EL (cell line): ENCODE measurements around the gene GNPNAT1.

Source experiments
- DNase-seq: peaks from one replicate; pipeline ENCODE4 v3.0.0-alpha.2; 2016

The GNPNAT1 gene

DNA sequence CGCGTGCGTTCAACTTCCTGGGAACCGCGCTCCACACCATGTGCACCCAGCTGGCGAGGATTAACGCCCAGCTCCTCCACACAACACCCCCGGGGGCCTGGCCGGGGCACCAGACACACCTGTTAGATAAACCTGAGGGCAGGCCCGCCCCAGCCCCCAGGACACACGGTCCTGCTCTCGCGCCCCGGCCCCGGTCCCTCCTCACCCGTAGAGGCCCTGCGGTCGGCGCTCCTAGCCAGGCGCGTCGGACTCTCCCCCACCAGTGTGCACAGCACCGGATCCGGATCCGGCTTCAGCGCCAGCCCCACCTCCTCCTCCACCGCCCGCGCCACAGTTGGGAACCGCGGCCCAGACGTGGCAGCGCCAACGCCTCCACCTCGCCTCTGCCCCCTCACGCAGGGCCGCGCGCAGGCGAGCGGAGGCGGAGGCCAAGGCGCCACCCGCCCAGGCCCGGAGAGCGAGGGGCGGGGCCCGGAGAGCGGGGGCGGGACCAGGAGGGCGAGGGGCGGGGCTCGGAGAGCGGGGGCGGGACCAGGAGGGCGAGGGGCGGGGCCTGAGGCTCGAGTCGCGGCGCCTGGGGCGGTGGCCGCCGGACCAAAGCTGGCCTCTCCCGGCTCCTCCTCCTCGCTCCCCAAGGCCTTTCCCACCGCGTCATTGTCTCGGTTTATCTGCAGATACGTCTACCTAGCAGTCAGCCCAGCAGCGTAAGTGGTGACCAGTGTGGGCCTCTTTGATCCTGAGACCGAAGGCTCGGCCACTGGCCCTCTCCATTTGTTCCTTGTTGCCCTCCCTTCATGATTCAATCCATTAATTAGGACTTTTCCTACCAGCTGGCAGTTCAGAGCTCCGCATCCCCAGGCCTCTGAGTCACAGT is at the start of gene GNPNAT1:
TSS of gene GNPNAT1 (minus strand) at position 385 of the 874 bp plus-strand sequence. CDS start 6,957 bp downstream, outside the sequence.
- DNase-seq: peak; percentile 96

DNA sequence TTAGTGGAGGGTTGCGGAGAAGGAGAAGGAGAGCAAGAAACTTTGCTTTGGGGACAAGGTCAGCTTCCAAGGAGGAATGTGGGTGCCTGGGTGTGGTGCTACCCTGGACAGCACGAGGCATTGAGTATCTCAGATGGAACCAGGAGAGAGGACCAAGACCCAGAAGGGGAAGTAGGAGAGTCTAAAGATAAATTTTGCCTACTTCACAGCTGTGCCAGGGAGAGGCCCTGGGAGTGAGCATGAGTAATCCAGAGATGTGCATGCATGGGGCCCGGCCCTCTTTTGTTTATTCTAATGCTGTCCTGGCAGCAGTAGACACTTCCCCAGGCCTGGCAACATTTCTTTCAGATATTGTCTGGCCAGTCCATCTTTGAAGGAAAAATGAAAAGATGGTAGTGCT is 49.5 kb upstream of the GNPNAT1 start:
- DNase-seq: peak; percentile 78

DNA sequence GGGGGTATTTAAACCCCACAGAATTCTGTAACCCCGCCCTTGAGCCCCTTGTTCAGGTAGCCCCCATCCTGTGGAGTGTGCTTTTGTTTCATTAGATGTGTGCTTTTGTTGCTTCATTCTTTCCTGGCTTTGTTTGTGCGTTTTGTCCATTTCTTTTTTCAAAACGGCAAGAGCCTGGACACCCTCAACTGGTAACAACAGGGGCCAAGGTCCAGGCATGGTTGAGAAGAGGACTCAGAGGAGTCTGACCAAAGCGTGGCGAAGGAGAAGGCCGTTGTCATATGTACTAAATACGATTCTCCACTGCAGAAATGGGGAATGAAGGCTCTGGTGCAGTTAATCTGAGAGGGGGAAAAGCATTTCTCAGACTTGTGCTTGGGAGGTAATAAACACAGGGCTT is 46.0 kb upstream of the GNPNAT1 start:
- no peak for DNase-seq

DNA sequence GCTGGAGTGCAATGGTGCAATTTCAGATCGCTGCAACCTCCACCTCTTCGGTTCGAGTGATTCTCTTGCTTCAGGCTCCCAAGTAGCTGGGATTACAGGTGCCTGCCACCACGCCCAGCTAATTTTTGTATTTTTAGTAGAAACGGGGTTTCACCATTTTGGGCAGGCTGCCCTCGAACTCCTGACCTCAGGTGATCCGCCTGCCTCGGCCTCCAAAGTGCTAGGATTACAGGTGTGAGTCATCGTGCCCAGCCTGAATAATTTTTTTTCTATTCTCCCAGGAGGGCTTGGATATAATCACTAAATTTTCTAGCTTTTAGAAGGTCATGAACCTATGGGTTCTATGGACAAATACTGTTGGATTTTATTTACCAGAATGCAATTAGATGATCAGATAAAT is 44.7 kb upstream of the GNPNAT1 start:
- no peak for DNase-seq

DNA sequence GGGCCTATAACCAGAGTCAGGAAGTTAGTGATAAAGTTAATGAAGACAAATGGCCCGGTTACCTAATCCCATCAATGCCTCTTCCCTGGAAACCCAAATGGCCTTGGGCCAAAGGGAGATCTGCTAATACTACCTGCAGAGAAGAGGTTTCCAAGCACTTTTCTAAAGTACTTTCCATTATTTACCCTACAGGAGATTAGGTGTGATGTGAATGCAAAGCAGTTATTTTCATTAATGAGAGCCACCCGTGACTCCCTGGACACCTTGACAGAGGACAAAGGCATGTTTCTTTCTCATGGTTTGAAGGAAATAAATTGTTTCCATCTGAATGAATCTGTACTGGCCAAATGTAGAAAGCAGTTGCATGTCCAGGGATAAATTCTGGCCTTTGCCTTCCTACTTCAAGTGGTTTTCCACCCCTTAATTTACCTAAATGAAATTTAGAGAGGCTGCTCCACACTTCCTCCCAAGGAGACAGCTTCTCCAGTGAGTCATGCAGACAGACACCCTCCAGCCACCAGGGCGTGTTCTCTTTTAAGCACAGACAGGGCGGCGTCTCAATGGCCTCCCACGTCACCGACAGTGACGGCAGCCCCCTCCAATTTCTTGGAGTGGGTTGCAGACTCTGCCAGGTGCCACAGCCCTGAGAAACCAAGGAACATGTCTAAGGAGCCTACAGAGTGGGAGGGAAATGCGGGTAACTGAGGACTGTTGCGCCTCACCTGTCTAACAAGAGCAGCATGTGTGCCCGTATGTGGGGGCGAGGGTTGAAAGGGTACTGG is 43.9 kb upstream of the GNPNAT1 start:
- DNase-seq: peak; percentile 89

DNA sequence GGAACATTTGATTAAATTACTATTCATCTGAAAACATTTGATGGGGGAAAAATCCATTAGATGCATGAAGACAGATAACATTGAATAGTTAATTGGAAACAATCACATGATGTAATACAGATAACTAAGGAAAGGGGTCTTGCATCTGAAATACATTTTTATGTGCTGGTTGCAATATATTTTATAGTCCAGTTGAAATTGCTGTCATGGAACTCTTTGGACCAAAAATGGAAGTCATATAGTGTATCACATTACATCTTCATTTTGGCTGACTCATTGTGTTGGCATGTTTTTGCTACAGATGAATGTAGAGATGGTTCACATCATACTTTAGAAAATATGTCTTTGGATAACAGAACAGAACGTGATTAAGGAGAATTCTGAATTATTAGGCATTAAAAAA is 43.0 kb upstream of the GNPNAT1 start:
- peak; percentile 95 for DNase-seq

DNA sequence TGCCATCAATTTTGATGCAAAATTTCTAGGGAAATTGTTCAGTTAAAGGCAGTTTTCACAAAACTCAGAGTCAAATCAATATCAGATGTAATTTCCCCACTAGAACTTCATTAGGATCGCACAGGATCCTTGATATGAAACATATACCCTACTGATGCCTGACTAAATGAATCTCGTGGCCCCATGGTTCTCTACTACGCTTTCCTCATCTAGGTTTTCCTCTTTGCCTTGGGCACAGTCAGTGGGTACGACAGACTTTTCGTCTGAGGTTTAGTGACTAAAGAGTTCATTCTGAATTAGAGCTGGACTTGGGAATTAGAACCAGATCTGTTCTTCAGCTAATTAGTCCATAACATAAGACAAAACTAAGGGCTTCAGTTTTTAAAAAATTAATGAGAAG is 42.5 kb upstream of the GNPNAT1 start:
- peak; percentile 16 for DNase-seq

DNA sequence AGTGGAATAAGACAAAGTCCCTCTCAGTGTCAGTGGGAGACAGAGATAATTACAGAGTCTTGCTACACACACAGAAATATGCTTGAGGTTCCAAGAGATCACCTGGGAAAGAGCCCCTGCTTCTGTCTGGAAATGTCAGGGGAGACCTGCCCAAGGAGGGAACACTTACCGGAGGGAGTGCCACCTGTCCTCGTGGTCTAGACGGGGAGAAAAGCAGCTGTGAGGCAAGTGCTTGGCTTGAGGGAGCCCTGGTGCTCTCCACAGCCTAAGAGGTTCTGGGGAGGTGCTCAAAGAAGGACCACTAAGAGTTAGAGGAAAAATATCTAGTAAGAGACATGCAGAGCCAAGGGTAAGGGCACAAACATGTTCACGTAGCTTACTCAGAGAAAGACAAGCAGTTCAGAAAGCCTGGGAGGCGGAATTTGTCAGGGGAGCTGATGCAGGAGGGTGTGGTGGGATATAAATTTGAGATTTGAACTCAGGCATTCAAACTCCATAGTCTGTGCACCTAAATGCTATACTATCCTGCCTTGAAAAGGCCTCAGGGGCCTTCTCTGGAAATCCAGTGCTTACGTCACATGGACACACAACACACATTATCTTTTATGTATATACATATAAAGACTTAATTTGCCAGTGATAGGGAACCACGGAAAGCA is 38.2 kb upstream of the GNPNAT1 start:
- no peak for DNase-seq

DNA sequence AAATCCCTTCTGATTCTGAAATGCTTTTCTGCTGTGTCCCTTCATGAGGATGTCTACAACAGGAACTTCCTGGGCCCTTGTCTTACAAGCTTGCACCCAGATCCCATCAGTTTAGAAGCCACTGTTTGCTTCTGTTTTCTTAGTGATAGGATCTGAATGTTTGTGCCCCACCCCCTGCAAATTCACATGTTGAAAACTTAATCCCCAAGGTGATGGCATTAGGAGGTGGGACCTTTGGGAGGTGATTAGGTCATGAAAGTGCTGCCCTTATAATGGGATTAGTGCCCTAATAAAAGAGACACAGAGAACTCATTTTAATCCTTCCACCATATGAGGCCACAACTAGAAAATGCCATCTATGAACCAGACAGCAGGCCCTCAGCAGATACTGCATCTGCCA is 36.0 kb upstream of the GNPNAT1 start:
- DNase-seq: no peak

DNA sequence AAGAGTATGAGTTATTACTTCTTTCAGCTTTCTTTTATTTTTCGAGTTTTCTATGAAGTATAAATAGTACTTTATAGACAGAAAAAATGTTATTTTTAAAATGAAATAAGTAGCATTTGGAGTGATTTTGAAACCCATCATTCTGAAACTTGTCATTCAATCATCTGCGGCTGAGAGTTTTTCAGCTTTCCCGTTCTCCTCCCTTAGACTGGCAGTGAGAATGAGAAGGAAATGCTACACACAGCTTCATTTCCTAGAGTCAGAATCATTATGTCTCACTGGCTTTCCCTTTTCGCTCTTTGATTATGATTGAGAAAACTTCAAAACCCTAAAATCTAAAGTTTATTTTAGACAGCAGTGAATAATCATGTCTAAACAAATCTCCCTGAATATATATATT is 33.7 kb upstream of the GNPNAT1 start:
- no peak for DNase-seq

DNA sequence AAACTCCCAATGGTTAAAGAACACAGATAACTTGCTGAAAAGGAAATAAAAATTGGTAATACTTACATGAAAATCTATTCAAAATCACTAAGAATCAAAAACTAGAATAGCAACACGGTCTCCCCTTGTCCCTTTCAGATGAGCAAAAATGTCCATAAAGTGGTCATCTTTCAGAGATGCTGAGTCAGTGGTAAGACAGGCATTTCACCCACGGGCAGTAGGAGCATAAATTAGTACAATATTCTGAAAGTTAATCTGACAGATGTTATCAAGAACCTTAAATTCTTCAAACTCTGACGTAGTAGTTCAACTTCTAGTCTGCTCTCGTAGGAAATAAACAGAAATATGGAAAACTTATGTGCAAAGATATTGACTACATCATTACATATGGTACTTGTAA is 33.1 kb upstream of the GNPNAT1 start:
- peak; percentile 65 for DNase-seq

DNA sequence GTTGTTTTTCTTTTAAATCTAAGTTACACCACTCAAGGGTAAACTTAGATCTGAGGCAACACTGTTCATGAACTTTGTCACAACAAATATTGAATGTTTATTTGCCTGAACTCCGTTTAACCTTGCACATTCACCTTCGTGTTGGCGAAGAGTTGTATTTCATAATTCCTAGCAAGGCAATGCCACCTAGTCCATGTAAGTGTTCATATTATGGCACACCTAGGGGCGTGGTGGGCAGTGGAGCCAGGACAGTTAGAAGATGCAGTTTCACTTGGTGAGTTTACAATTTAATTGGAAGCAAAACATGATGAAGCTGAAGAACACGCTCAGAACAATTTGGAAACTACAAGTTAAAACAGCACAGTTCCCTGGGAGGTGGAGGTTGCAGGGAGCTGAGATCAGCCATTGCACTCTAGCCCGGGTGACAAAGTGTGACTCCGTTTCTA is 30.4 kb upstream of the GNPNAT1 start:
- DNase-seq: no peak

DNA sequence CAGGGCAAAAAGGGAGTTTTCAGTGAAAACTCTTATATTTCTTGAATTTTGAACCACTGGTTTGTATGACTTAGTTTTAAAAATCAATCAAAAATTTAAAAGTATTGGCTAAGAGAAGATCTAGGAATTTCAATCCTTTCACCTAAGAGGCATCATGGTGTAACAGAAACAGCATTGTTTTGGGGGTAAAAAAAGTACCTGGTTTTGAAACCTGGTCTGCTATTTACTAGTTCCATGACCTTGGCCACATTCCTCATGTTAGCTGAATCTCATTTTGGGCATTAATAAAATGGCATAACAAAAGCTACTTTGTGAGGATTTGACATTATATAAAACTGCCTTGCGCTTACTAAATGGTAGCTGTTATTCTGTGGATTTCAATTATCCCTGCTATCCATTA is 16.7 kb upstream of the GNPNAT1 start:
- DNase-seq: no peak

DNA sequence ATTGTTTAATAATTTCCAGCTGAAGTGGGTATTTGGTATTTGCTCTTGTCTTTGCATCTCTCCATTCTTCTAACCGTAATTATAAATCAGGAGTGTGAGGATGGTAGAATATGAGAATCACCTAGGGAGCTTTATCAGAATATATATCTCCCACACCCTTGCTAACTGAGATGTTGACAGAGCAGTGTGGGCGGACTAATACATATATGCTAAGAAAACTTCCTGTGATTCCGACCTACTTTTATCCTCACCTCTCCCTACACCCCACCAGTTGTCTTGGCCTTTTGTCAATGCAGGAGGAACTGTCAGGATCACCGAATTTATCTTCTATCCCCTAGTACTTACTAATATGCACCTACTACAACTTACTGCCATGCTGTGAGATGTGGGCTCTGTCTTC is 14.7 kb upstream of the GNPNAT1 start:
- no peak for DNase-seq

DNA sequence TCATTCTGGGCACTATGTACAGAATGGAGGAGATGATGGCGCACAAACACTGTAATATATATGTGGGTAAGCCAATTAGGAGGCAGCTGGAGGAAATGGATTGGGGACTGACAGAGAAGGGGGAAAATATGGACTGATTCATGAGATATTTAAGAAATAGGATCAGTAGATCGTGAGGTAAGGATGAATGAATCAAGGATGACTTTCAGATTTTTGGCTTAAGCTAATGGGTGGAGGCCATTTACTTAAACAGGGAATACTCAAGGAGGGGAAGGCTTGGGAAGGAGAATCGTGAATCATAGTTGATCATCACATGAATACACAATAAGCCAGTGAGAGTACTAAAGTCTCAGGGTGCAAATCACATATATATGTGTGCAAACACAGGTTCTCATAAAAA is 11.2 kb upstream of the GNPNAT1 start:
- peak; percentile 72 for DNase-seq

DNA sequence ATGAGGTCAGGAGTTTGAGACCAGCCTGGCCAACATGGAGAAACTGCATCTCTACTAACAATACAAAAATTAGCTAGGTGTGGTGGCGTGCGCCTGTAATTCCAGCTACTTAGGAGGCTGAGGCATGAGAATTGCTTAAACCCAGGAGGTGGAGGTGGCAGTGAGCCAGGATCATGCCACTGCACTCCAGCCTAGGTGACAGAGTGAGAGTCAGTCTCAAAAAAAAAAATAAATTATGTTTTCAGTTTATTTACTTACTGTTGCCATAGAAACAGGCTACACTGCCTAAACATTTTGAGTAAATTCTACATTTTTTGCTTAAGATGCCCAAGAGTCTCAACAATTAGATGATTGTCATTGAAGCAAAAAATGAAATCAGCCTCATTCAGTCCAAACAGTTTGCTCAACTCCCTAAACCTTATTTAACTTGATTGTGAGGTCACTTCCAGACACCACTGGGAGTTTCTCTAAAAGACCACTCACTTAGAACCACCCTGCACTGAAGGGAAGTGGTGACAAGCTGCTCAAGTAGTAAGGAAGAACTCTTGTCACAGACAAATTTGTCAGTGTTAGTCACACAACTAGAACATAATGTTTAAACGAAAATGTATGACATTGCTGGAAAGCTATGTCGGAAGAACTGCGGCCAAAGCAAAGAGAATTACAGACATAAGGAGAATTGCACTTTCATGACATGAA is 9.8 kb upstream of the GNPNAT1 start:
- DNase-seq: peak; percentile 76

DNA sequence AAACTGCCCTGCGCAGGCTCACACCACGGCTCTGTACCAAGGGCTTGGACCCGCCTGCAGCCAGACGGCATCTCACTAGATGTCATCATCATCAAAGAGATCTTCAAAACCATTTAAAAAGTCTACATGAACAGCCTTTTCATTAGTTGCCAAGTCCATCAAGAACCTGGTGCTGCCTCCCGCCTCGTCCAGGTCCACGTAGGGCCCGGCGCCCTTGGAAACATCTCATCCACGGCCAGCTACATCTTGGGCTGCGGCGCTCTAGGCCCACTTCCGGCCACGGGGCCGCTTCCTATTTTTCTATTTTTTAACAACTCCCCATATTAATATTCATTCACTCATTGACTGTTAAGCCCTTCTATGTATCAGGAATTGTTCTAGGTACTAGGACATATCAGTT is 7.4 kb upstream of the GNPNAT1 start:
- no peak for DNase-seq

DNA sequence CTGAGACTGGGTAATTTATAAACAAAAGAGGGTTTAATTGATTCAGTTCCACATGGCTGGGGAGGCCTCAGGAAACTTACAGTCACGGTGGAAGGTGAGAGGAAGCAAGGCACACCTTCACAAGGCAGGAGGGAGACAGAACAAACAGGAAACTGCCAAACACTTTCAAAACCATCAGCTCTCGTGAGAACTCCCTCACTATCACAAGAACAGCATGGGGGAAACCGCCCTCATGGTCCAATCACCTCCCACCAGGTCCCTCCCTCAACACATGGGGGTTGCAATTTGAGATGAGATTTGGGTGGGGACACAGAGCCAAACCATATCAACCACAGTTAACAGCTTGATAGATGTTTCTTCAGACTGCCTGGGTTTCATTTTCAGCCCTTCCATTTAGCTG is 6.2 kb upstream of the GNPNAT1 start:
- DNase-seq: no peak

DNA sequence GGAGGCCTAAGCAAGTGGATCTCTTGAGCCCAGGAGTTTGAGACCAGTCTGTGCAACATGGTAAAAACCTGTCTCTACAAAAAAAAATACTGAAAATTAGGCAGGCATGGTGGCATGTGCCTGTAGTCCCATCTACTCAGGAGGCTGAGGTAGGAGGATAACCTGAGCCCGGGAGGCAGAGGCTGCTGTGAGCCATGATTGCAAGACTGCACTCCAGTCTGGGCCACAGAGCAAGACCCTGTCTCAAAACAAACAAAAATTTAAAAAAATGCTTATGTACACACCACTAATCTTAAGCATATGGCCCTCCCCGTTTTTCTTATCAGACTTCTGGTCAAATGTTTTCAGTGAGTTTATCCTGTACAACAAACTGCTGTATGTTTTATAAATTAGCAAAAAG is 1.7 kb upstream of the GNPNAT1 start:
- no peak for DNase-seq

DNA sequence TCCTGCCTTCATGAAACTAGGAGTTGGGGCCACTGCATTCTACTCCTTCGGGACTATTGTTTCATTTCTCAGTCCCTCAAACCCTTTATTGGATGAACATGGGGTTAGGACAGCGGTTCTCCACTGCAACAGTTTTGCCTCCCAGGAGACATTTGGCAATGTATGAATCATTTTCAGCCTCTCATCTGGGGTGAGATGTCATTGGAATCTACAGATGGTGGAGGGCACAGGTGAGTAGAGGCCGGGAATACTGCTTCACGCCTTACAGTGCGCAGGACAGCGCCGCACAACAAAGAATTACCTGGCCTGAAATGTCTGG is 649 bp upstream of the GNPNAT1 start:
- no peak for DNase-seq

DNA sequence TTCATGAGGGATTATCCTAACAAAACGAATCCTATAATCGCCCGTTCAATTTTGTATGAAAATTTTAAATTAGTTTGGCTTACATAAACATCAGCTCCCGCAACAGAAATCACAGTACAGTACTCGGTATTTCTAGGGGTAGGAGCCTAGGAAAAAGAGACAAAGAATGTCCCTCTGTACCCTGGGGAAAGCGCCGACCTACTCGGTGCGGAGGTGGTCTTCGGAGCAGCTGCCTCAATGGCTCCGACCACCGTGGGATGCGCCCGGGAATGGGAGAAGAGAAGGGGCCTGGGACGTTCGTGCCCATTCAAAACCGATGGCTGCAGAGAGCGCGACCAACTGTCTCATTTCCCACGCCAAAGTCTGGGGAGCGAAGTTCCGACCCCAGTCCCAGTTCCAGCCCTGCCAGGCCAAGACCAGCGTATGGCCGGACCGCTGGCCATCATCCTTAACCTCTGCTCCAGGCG is 618 bp downstream of the GNPNAT1 start:
- no peak for DNase-seq

DNA sequence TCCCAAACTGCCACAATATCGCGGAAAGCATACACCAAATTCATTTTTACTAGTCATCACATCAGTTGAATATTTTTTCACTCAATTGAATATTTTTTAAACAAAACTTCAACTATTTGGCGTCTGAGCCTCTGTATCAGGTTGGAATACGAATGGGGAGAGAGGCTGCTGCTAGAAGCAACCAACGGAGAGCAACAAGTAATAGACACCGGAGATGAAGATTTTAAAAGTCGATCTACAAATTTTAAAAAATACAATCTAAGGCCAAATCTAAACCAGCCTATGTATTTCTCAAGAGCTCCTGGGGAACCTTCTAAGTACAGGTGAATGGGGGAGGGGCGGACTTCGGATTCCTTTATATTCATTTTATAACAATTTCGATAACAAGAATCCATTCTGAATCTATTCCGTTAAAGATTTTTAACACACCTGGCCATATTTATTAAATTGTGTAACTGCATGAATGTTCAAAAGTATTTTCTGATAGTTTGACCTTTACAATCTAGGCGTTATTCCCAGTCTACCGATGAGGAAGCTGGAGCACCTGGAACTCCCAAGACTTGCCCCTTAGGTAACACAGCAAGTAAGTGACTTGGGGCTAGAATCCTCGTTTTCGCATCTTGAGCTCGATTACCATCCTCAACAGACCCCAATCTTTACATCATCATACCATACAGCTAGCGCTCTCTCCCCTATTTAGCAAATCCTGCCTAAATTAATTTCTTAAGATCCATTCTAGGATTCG is 1.2 kb downstream of the GNPNAT1 start:
- DNase-seq: peak; percentile 15
